ENCODE measurements around the gene PXYLP1. TPM values are rescaled to one million over a fixed set of nuclear protein-coding genes. Genes with fewer than 3 reads are reported as not detected.

Gene PXYLP1
- total RNA-seq, 1 donor from 2014 or later = 36.3 TPM

DNA sequence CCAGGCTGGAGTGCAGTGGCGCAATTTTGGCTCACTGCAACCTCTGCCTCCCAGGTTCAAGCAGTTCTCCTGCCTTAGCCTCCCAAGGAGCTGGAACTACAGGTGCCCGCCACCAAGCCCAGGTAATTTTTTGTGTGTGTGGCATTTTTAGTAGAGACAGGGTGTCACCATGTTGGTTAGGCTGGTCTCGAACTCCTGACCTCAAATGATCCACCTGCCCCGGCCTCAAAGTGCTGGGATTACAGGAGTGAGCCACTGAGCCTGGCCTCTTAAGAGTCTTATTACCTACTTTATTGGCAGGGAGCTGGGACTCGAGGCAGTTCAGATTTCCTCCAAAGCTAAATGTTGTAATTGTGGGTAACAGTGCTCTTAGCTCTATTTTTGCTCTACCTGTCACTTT is 16.4 kb downstream of the PXYLP1 start:
- Histone ChIP-seq H3K9ac (no peak overlapping the region), H3K4me1 (no peaks in the 10 kb centered on the region), H3K4me2 (no peak overlapping the region), H3F3A (ENCODE audit: low read depth) (peaks cover 4% of the 10 kb centered on the region), H4K20me1 (ENCODE audit: low read depth) (no peaks in the 10 kb centered on the region), H2AFZ (replicated peaks) (no peak overlapping the region), H3K4me3 (no peak overlapping the region), H3K9me3 (ENCODE audit: low read depth) (no peaks in the 10 kb centered on the region), H3K36me3 (no peaks in the 10 kb centered on the region), H3K27me3 (no peaks in the 10 kb centered on the region), H3K27ac (no peak overlapping the region), H3K79me2 (ENCODE audit: low read depth) (no peaks in the 10 kb centered on the region)
- Mint-ChIP-seq H3K4me1 (peaks cover 17% of the 10 kb centered on the region), H3K27me3 (ENCODE audit: insufficient read depth, low read depth) (peaks cover 3% of the 10 kb centered on the region), H3K36me3 (peaks cover 8% of the 10 kb centered on the region), H3K4me3 (no peak overlapping the region), H3K9me3 (peaks cover 3% of the 10 kb centered on the region), H3K27ac (no peak overlapping the region)
- no peak for DNase-seq (ENCODE audit: low spot score)
- TF ChIP-seq EZH2phosphoT487 (IDR thresholded peaks at IDR 0.05) (no peak), EZH2 (IDR thresholded peaks at IDR 0.05) (no peak)
- TF ChIP-seq, protein P1, sequence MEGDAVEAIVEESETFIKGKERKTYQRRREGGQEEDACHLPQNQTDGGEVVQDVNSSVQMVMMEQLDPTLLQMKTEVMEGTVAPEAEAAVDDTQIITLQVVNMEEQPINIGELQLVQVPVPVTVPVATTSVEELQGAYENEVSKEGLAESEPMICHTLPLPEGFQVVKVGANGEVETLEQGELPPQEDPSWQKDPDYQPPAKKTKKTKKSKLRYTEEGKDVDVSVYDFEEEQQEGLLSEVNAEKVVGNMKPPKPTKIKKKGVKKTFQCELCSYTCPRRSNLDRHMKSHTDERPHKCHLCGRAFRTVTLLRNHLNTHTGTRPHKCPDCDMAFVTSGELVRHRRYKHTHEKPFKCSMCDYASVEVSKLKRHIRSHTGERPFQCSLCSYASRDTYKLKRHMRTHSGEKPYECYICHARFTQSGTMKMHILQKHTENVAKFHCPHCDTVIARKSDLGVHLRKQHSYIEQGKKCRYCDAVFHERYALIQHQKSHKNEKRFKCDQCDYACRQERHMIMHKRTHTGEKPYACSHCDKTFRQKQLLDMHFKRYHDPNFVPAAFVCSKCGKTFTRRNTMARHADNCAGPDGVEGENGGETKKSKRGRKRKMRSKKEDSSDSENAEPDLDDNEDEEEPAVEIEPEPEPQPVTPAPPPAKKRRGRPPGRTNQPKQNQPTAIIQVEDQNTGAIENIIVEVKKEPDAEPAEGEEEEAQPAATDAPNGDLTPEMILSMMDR (IDR thresholded peaks at IDR 0.05) = no peak

DNA sequence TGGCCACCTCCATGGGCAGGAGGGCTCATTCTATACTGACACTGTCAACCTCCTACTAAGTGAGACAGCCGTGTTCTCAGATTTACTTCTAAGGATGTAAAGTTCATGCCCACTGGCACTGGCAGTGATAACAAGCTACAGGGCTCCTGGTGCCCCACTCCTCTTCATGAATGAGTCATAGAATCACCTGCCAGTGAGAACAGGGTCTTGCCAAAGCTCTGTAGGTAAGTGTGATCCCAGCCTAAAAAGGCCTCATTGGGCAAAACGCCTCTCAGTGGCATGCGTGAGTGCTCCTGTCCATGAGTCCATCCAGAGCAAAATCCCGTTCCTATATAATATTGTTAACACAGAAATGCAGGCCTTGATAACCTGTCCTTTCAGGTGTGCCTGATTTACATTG is 17.4 kb downstream of the PXYLP1 start:
- no peaks in the 10 kb centered on the region for H3K4me1 ChIP-seq
- Mint-ChIP-seq H3K36me3 (peaks cover 12% of the 10 kb centered on the region), H3K27ac (no peak overlapping the region), H3K4me3 (no peak overlapping the region), H3K27me3 (ENCODE audit: insufficient read depth, low read depth) (peaks cover 3% of the 10 kb centered on the region), H3K4me1 (peaks cover 11% of the 10 kb centered on the region), H3K9me3 (peaks cover 3% of the 10 kb centered on the region)
- H2AFZ ChIP-seq (replicated peaks) = no peak overlapping the region
- H3K4me3 ChIP-seq = no peak overlapping the region
- no peak for DNase-seq (ENCODE audit: low spot score)
- no peaks in the 10 kb centered on the region for H3K27me3 ChIP-seq
- H3K4me2 ChIP-seq = no peak overlapping the region
- no peaks in the 10 kb centered on the region for H4K20me1 ChIP-seq (ENCODE audit: low read depth)
- H3K36me3 ChIP-seq = no peaks in the 10 kb centered on the region
- TF ChIP-seq, protein P1 (IDR thresholded peaks at IDR 0.05) = no peak
- no peak for TF ChIP-seq EZH2phosphoT487 (IDR thresholded peaks at IDR 0.05)
- TF ChIP-seq EZH2 (IDR thresholded peaks at IDR 0.05) = no peak
- H3K9me3 ChIP-seq (ENCODE audit: low read depth) = no peaks in the 10 kb centered on the region
- H3K27ac ChIP-seq = no peak overlapping the region
- no peak overlapping the region for H3K9ac ChIP-seq
- H3K79me2 ChIP-seq (ENCODE audit: low read depth) = no peaks in the 10 kb centered on the region
- H3F3A ChIP-seq (ENCODE audit: low read depth) = peaks cover 4% of the 10 kb centered on the region

DNA sequence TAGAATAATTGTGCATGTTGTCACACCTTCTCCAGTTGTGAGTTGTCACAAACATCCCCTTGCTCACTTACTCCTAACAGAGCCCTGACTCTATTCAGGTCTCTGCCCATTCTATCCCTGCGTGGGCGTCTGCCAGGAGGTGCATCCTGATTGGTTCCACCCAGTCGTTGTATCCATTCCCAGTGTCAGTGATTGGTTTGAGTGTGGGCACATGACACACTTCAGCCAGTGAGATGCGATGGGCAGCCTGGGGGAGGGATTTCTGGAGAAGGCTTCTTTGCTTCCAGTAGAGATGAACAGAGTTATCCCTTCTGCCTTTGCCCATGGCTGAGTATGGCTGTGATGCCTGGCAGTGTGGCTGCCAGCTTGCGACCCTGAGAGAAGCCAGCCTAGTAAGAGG is 18.7 kb downstream of the PXYLP1 start:
- no peak overlapping the region for H3K4me3 Mint-ChIP-seq
- H3K27ac Mint-ChIP-seq = no peak overlapping the region

More for the DNA sequence above, 18.7 kb downstream of the PXYLP1 start:
- Histone ChIP-seq H3K4me3 (no peak overlapping the region), H3K4me2 (no peak overlapping the region), H3K36me3 (no peaks in the 10 kb centered on the region), H3K9ac (no peak overlapping the region), H3F3A (ENCODE audit: low read depth) (peaks cover 4% of the 10 kb centered on the region), H3K79me2 (ENCODE audit: low read depth) (peaks cover 5% of the 10 kb centered on the region), H2AFZ (replicated peaks) (no peak overlapping the region), H3K4me1 (no peaks in the 10 kb centered on the region), H3K9me3 (ENCODE audit: low read depth) (no peaks in the 10 kb centered on the region), H3K27ac (no peak overlapping the region), H4K20me1 (ENCODE audit: low read depth) (no peaks in the 10 kb centered on the region), H3K27me3 (no peaks in the 10 kb centered on the region)
- TF ChIP-seq, protein P1 (IDR thresholded peaks at IDR 0.05) = no peak
- TF ChIP-seq EZH2phosphoT487 (IDR thresholded peaks at IDR 0.05) (no peak), EZH2 (IDR thresholded peaks at IDR 0.05) (no peak)
- no peak for DNase-seq (ENCODE audit: low spot score)
- Mint-ChIP-seq H3K9me3 (peaks cover 3% of the 10 kb centered on the region), H3K27me3 (ENCODE audit: insufficient read depth, low read depth) (peaks cover 3% of the 10 kb centered on the region), H3K36me3 (peaks cover 14% of the 10 kb centered on the region), H3K4me1 (peaks cover 9% of the 10 kb centered on the region)
